GM23338 (cell line): Measurements from ENCODE around the gene PRELP. TPM values are rescaled to one million over a fixed set of nuclear protein-coding genes. Genes with fewer than 3 reads are reported as not detected.

ENCODE experiments used
- ATAC-seq: fragments of 200-7000 bp; cut with Tn5 transposase; 3 replicates; pipeline ENCODE4 v1.9.1; 2020
- DNase-seq: peaks from one replicate; pipeline ENCODE4 v3.0.0-alpha.2; 2015; ENCODE audit warnings: low spot score
- H2AFZ ChIP-seq: fragments of 200-600 bp; sonication (generic); 2 replicates; pipeline ENCODE4 v1.8.0; 2016; ENCODE audit warnings: antibody characterized with exemption, mild to moderate bottlenecking, moderate library complexity
- H3F3A ChIP-seq: fragments of 200-600 bp; sonication (generic); replicated peaks from 2 replicates; pipeline ENCODE4 v1.8.0; 2017; ENCODE audit warnings: antibody characterized with exemption, mixed run types, low read depth
- H3K27ac ChIP-seq: fragments of 200-600 bp; sonication (generic); 2 replicates; pipeline ENCODE4 v1.6.1; 2016; ENCODE audit warnings: low read depth
- H3K27me3 ChIP-seq: fragments of 200-600 bp; sonication (generic); 2 replicates; pipeline ENCODE4 v1.8.0; 2016; ENCODE audit warnings: mild to moderate bottlenecking, mixed run types, moderate library complexity; ENCODE audit not compliant: insufficient read depth
- H3K36me3 ChIP-seq: fragments of 200-600 bp; sonication (generic); 2 replicates; pipeline ENCODE4 v1.8.0; 2016; ENCODE audit warnings: mild to moderate bottlenecking; ENCODE audit not compliant: insufficient read depth
- H3K4me1 ChIP-seq: fragments of 200-600 bp; sonication (generic); 2 replicates; pipeline ENCODE4 v1.8.0; 2016; ENCODE audit warnings: mild to moderate bottlenecking, moderate library complexity; ENCODE audit not compliant: insufficient read depth
- H3K4me2 ChIP-seq: fragments of 200-600 bp; sonication (generic); 2 replicates; pipeline ENCODE4 v1.7.1; 2017; ENCODE audit warnings: mixed run types
- H3K4me3 ChIP-seq: fragments of 200-600 bp; sonication (generic); 2 replicates; pipeline ENCODE4 v1.6.1; 2016; ENCODE audit warnings: mixed run types
- H3K79me2 ChIP-seq: fragments of 200-600 bp; sonication (generic); replicated peaks from 2 replicates; pipeline ENCODE4 v1.8.0; 2017; ENCODE audit warnings: mild to moderate bottlenecking; ENCODE audit not compliant: insufficient read depth
- H3K9me2 ChIP-seq: fragments of 200-600 bp; sonication (generic); 2 replicates; pipeline ENCODE4 v1.8.0; 2017; ENCODE audit not compliant: insufficient read depth
- H4K20me1 ChIP-seq: fragments of 200-600 bp; sonication (generic); replicated peaks from 2 replicates; pipeline ENCODE4 v1.8.0; 2017; ENCODE audit warnings: mild to moderate bottlenecking; ENCODE audit not compliant: insufficient read depth
- H3K27ac Mint-ChIP-seq: 2 replicates; pipeline ENCODE4 v1.8.0; 2020; ENCODE audit warnings: inconsistent platforms, mild to moderate bottlenecking, moderate library complexity, mixed read lengths
- H3K27me3 Mint-ChIP-seq: 3 replicates; pipeline ENCODE4 v1.8.0; 2022; ENCODE audit warnings: low read depth, mild to moderate bottlenecking, moderate library complexity, mixed read lengths, inconsistent platforms; ENCODE audit not compliant: insufficient read depth, poor library complexity
- H3K36me3 Mint-ChIP-seq: 3 replicates; pipeline ENCODE4 v1.8.0; 2021; ENCODE audit warnings: low read depth, mild to moderate bottlenecking, inconsistent platforms, moderate library complexity, mixed read lengths
- H3K4me1 Mint-ChIP-seq: 3 replicates; pipeline ENCODE4 v1.8.0; 2020; ENCODE audit warnings: mild to moderate bottlenecking, inconsistent platforms, mixed read lengths
- H3K4me3 Mint-ChIP-seq: 3 replicates; pipeline ENCODE4 v1.8.0; 2021; ENCODE audit warnings: moderate library complexity, mild to moderate bottlenecking, inconsistent platforms, mixed read lengths
- H3K9me3 Mint-ChIP-seq: 3 replicates; pipeline ENCODE4 v1.8.0; 2020; ENCODE audit warnings: moderate library complexity, mild to moderate bottlenecking, inconsistent platforms, mixed read lengths
- CREB1 ChIP-seq: fragments of 250-450 bp; sonication (Bioruptor Pico); IDR thresholded peaks from 2 replicates; pipeline ENCODE4 v1.5.0; 2020; ENCODE audit warnings: low read depth, mild to moderate bottlenecking, moderate library complexity
- EZH2 ChIP-seq: fragments of 200-600 bp; sonication (generic); IDR thresholded peaks from one replicate; pipeline ENCODE4 v1.8.0; 2017; ENCODE audit warnings: antibody characterized with exemption, mild to moderate bottlenecking, low read depth; ENCODE audit not compliant: unreplicated experiment
- JUNB ChIP-seq: IDR thresholded peaks from one replicate; pipeline ENCODE4 v1.6.1; 2016; ENCODE audit warnings: antibody characterized with exemption; ENCODE audit not compliant: unreplicated experiment
- NANOG ChIP-seq: IDR thresholded peaks from 2 replicates; pipeline ENCODE4 v1.6.1; 2016; ENCODE audit warnings: antibody characterized with exemption, borderline replicate concordance
- POLR2AphosphoS5 ChIP-seq: IDR thresholded peaks from 2 replicates; pipeline ENCODE4 v1.6.1; 2016; ENCODE audit warnings: antibody characterized with exemption, low read depth
- REST ChIP-seq: IDR thresholded peaks from one replicate; pipeline ENCODE4 v1.6.1; 2018; ENCODE audit warnings: antibody characterized with exemption; ENCODE audit not compliant: unreplicated experiment
- ZNF114 ChIP-seq: fragments of 250-450 bp; sonication (Bioruptor Pico); IDR thresholded peaks from 2 replicates; pipeline ENCODE4 v1.5.0; 2020; ENCODE audit warnings: mild to moderate bottlenecking, moderate library complexity
- polyA plus RNA-seq: library from polyadenylated mRNA; unstranded; fragments of >200 nt; fragmentation: Nextera tagmentation; extraction: Ambion mirVana; gene quantifications from 2 replicates; pipeline ENCODE4 v1.2.1, GENCODE V29; 2016
- total RNA-seq: library from RNA; depleted of rRNA; stranded (reverse); fragments of >200 nt; shearing (Covaris generic); gene quantifications from 2 replicates; pipeline ENCODE4 v1.2.3, GENCODE V29; 2014
- TF ChIP-seq, protein P1 (sequence below), 2 experiments: fragments of 200-600 bp in 1 of 2; sonication (generic) in 1 of 2; conservative IDR thresholded peaks; 2 replicates each; pipeline versions ENCODE4 v1.5.1 to v1.6.1; 2016 to 2017; ENCODE audit warnings: antibody characterized with exemption in 2 of 2, low read depth in 2 of 2, mild to moderate bottlenecking in 2 of 2, moderate library complexity in 1 of 2
- TF ChIP-seq, protein P2 (sequence below): IDR thresholded peaks from 2 replicates; pipeline ENCODE4 v1.6.1; 2016; ENCODE audit warnings: antibody characterized with exemption
- TF ChIP-seq, protein P3 (sequence below): fragments of 250-450 bp; sonication (Bioruptor Pico); IDR thresholded peaks from 2 replicates; pipeline ENCODE4 v1.5.0; 2020; ENCODE audit warnings: mild to moderate bottlenecking, moderate library complexity

Gene PRELP
- total and polyA plus RNA-seq, 2 experiments from 2014 or later, result 0.03 TPM

DNA sequence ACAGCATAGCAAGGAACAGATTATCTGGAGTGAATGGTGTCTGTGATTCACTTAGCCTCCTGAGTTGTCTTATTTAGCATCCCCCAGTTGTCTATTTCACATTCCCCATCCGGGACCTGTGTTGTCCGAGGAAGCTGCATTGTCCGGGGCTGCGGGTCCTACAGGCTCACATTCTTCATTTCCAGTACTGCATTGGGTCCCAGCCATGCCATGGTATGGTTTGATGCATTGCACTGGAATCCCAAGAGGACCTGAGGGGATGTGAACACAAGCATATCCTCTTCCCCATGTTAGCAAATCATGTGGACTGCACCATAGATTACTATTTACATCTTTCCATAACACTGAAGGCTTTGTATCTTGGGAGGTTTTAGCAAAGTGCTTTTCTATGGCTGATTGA is 48.2 kb upstream of the PRELP start (continued):
- TF ChIP-seq REST (no peak), EZH2 (no peak), CREB1 (CRISPR knock-in tag) (no peak), JUNB (no peak), ZNF114 (CRISPR knock-in tag) (no peak), NANOG (no peak), POLR2AphosphoS5 (no peak)
- TF ChIP-seq, protein P1, sequence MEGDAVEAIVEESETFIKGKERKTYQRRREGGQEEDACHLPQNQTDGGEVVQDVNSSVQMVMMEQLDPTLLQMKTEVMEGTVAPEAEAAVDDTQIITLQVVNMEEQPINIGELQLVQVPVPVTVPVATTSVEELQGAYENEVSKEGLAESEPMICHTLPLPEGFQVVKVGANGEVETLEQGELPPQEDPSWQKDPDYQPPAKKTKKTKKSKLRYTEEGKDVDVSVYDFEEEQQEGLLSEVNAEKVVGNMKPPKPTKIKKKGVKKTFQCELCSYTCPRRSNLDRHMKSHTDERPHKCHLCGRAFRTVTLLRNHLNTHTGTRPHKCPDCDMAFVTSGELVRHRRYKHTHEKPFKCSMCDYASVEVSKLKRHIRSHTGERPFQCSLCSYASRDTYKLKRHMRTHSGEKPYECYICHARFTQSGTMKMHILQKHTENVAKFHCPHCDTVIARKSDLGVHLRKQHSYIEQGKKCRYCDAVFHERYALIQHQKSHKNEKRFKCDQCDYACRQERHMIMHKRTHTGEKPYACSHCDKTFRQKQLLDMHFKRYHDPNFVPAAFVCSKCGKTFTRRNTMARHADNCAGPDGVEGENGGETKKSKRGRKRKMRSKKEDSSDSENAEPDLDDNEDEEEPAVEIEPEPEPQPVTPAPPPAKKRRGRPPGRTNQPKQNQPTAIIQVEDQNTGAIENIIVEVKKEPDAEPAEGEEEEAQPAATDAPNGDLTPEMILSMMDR (conservative IDR thresholded peaks at IDR 0.05; ENCODE audit: low read depth in 2 of 2), result no peak
- TF ChIP-seq, protein P2, sequence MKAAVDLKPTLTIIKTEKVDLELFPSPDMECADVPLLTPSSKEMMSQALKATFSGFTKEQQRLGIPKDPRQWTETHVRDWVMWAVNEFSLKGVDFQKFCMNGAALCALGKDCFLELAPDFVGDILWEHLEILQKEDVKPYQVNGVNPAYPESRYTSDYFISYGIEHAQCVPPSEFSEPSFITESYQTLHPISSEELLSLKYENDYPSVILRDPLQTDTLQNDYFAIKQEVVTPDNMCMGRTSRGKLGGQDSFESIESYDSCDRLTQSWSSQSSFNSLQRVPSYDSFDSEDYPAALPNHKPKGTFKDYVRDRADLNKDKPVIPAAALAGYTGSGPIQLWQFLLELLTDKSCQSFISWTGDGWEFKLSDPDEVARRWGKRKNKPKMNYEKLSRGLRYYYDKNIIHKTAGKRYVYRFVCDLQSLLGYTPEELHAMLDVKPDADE, result no peak

- peaks cover 11% of the 10 kb centered on the region for H3K27me3 Mint-ChIP-seq
- no peak overlapping the region for H3K4me3 ChIP-seq
- no peak; the same call in 2 of the 3 replicates for ATAC-seq
- no peak for TF ChIP-seq ZNF114 (CRISPR knock-in tag)
- TF ChIP-seq, protein P3, sequence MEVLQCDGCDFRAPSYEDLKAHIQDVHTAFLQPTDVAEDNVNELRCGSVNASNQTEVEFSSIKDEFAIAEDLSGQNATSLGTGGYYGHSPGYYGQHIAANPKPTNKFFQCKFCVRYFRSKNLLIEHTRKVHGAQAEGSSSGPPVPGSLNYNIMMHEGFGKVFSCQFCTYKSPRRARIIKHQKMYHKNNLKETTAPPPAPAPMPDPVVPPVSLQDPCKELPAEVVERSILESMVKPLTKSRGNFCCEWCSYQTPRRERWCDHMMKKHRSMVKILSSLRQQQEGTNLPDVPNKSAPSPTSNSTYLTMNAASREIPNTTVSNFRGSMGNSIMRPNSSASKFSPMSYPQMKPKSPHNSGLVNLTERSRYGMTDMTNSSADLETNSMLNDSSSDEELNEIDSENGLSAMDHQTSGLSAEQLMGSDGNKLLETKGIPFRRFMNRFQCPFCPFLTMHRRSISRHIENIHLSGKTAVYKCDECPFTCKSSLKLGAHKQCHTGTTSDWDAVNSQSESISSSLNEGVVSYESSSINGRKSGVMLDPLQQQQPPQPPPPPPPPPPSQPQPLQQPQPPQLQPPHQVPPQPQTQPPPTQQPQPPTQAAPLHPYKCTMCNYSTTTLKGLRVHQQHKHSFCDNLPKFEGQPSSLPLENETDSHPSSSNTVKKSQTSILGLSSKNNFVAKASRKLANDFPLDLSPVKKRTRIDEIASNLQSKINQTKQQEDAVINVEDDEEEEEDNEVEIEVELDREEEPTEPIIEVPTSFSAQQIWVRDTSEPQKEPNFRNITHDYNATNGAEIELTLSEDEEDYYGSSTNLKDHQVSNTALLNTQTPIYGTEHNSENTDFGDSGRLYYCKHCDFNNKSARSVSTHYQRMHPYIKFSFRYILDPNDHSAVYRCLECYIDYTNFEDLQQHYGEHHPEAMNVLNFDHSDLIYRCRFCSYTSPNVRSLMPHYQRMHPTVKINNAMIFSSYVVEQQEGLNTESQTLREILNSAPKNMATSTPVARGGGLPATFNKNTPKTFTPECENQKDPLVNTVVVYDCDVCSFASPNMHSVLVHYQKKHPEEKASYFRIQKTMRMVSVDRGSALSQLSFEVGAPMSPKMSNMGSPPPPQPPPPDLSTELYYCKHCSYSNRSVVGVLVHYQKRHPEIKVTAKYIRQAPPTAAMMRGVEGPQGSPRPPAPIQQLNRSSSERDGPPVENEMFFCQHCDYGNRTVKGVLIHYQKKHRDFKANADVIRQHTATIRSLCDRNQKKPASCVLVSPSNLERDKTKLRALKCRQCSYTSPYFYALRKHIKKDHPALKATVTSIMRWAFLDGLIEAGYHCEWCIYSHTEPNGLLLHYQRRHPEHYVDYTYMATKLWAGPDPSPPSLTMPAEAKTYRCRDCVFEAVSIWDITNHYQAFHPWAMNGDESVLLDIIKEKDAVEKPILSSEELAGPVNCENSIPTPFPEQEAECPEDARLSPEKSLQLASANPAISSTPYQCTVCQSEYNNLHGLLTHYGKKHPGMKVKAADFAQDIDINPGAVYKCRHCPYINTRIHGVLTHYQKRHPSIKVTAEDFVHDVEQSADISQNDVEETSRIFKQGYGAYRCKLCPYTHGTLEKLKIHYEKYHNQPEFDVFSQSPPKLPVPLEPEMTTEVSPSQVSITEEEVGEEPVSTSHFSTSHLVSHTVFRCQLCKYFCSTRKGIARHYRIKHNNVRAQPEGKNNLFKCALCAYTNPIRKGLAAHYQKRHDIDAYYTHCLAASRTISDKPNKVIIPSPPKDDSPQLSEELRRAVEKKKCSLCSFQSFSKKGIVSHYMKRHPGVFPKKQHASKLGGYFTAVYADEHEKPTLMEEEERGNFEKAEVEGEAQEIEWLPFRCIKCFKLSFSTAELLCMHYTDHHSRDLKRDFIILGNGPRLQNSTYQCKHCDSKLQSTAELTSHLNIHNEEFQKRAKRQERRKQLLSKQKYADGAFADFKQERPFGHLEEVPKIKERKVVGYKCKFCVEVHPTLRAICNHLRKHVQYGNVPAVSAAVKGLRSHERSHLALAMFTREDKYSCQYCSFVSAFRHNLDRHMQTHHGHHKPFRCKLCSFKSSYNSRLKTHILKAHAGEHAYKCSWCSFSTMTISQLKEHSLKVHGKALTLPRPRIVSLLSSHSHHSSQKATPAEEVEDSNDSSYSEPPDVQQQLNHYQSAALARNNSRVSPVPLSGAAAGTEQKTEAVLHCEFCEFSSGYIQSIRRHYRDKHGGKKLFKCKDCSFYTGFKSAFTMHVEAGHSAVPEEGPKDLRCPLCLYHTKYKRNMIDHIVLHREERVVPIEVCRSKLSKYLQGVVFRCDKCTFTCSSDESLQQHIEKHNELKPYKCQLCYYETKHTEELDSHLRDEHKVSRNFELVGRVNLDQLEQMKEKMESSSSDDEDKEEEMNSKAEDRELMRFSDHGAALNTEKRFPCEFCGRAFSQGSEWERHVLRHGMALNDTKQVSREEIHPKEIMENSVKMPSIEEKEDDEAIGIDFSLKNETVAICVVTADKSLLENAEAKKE, result no peak
Observed at GRCh38 chr1:203428981-203429599, 46.5 kb upstream of the PRELP start.

More at GRCh38 chr1:203428981-203429599, 46.5 kb upstream of the PRELP start:
- H3K4me1 Mint-ChIP-seq, result peaks cover 4% of the 10 kb centered on the region; the same call in 1 of the 3 replicates
- no peak for DNase-seq
- Histone ChIP-seq H3K27ac (no peak overlapping the region), H3K27me3 (no peaks in the 10 kb centered on the region), H4K20me1 (no peaks in the 10 kb centered on the region), H2AFZ (no peak overlapping the region), H3K9me2 (no peaks in the 10 kb centered on the region), H3K4me2 (no peak overlapping the region), H3K4me1 (no peaks in the 10 kb centered on the region), H3F3A (no peaks in the 10 kb centered on the region), H3K79me2 (no peaks in the 10 kb centered on the region), H3K36me3 (no peaks in the 10 kb centered on the region)
- H3K27ac Mint-ChIP-seq, result no peak overlapping the region
- H3K4me3 Mint-ChIP-seq, result no peak overlapping the region
- no peaks in the 10 kb centered on the region for H3K36me3 Mint-ChIP-seq
- no peaks in the 10 kb centered on the region for H3K9me3 Mint-ChIP-seq
